ENCODE results near the gene DAAM2. TPM values are rescaled to one million over a fixed set of nuclear protein-coding genes. Genes with fewer than 3 reads are reported as not detected.

The DAAM2 gene
- total RNA-seq, 1 donor from 2014 or later = not detected

GRCh38 chr6:39843305-39844020 is 51.3 kb downstream of the DAAM2 start:
- no peak for DNase-seq
- H3K4me3 Mint-ChIP-seq = no peak overlapping the region
- POLR2A ChIA-PET = no interaction called here
- no peak for TF ChIP-seq CTCF (IDR thresholded peaks at IDR 0.05)
- H3K9me3 Mint-ChIP-seq = no peaks in the 10 kb centered on the region
- ATAC-seq (ENCODE audit: low read depth) = no peak
- peaks cover 10% of the 10 kb centered on the region for H3K27me3 Mint-ChIP-seq
- no peak overlapping the region for H3K27ac Mint-ChIP-seq
- no peaks in the 10 kb centered on the region for H3K36me3 Mint-ChIP-seq (ENCODE audit: low read depth)
- CTCF ChIA-PET = no interaction called here
- intact Hi-C loops (cut with micrococcal nuclease) = no loop called here
- no peaks in the 10 kb centered on the region for H3K4me1 Mint-ChIP-seq

DNA sequence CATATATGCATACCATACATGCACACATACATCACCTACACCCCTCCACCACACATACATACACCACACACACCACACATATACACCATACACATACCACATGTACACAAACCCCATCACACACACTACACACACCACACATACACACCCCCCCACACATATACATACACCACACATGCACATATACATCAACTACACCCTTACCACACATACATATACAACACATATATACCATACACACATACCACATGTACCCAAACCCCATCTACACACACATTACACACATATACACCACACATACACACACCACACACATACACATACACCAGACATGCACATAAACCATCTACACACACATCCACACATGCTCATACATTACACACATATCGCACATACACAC is 52.7 kb downstream of the DAAM2 start:
- ChIA-PET POLR2A (no interaction called here), CTCF (no interaction called here)
- ATAC-seq (ENCODE audit: low read depth) (no peak), DNase-seq (no peak)
- intact Hi-C loops (cut with micrococcal nuclease) = no loop called here
- Mint-ChIP-seq H3K4me1 (no peaks in the 10 kb centered on the region), H3K27me3 (peaks cover 2% of the 10 kb centered on the region), H3K36me3 (ENCODE audit: low read depth) (no peaks in the 10 kb centered on the region), H3K4me3 (no peak overlapping the region), H3K9me3 (no peaks in the 10 kb centered on the region), H3K27ac (no peak overlapping the region)
- TF ChIP-seq CTCF (IDR thresholded peaks at IDR 0.05) = no peak

DNA sequence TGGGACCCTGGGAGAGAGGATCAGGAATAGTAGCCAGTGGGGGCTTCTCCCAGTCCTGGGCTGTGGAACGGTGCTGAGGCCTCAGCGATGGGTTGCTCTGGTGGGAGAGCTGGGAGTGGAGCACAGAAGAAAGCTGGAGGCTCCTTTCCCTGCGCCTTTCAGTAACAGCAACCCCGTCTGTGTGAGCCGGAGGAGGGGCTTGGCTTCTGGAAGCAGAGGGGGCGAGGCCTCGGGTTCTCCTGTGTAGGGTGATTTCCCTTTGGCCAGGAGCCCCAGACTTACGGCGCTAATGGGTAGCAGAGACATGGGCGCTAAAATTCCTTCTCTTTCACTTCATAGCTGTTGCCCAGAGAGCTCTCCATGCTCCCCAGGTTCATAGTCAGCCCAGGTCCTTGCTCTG is 55.0 kb downstream of the DAAM2 start:
- TF ChIP-seq CTCF (IDR thresholded peaks at IDR 0.05) = no peak
- H3K4me3 Mint-ChIP-seq = no peak overlapping the region
- intact Hi-C loops (cut with micrococcal nuclease) = no loop called here
- POLR2A ChIA-PET = no interaction called here
- no peak overlapping the region for H3K27ac Mint-ChIP-seq
- CTCF ChIA-PET = interaction anchor here (1.6 kb wide), 1 partner anchor 19 kb away, joined by 3 read pairs; no protein-coding TSS in a partner anchor
- H3K27me3 Mint-ChIP-seq = peaks cover 4% of the 10 kb centered on the region
- DNase-seq = no peak
- no peaks in the 10 kb centered on the region for H3K36me3 Mint-ChIP-seq (ENCODE audit: low read depth)
- no peaks in the 10 kb centered on the region for H3K9me3 Mint-ChIP-seq
- ATAC-seq (ENCODE audit: low read depth) = no peak
- no peaks in the 10 kb centered on the region for H3K4me1 Mint-ChIP-seq

DNA sequence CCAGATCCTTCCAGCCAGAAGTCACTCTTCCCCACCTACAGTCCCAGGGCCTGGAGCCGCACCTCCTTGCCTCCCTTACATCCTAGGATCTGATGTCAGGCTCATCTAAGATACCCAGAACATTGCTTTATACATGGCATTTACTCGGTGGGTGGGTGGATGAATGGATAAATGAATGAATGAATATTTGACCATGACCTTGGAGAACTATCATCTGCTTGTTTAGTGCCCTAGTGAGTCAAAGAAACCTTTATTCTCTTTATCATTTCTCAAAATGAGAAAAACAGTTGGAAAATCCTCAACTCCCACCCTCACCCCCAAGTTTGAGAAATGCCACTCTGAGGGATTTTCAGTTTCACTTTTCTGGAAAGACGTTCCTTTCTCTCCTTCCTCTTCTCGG is 56.0 kb downstream of the DAAM2 start:
- POLR2A ChIA-PET = no interaction called here
- DNase-seq = no peak
- Mint-ChIP-seq H3K27ac (no peak overlapping the region), H3K36me3 (ENCODE audit: low read depth) (no peaks in the 10 kb centered on the region), H3K27me3 (peaks cover 4% of the 10 kb centered on the region), H3K4me1 (no peaks in the 10 kb centered on the region), H3K9me3 (no peaks in the 10 kb centered on the region), H3K4me3 (no peak overlapping the region)
- CTCF ChIA-PET = no interaction called here
- intact Hi-C loops (cut with micrococcal nuclease) = no loop called here
- no peak for TF ChIP-seq CTCF (IDR thresholded peaks at IDR 0.05)
- no peak for ATAC-seq (ENCODE audit: low read depth)

DNA sequence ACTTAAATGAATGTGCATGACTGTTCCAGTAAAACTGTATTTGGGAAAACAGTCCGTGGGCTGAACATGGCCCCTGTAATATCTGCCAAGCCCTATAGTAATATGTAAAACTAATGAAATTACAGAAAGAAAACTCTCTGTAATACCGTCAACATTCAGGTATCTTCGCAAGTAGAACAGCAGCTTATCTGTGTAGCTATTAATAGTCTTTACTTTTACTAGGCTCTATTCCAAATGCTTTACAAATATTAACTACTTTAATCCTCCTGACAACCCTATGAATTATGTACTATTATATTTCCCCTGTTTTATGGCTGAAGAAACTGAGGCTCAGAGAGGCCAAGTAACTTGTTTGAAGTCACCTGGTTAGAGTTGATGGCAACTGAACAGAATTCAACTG is 57.1 kb downstream of the DAAM2 start:
- ATAC-seq (ENCODE audit: low read depth) (no peak), DNase-seq (no peak)
- Mint-ChIP-seq H3K36me3 (ENCODE audit: low read depth) (no peaks in the 10 kb centered on the region), H3K27me3 (peaks cover 4% of the 10 kb centered on the region), H3K4me3 (no peak overlapping the region), H3K4me1 (no peaks in the 10 kb centered on the region), H3K27ac (no peak overlapping the region), H3K9me3 (no peaks in the 10 kb centered on the region)
- intact Hi-C loops (cut with micrococcal nuclease) = no loop called here
- ChIA-PET POLR2A (no interaction called here), CTCF (no interaction called here)
- TF ChIP-seq CTCF (IDR thresholded peaks at IDR 0.05) = no peak
